Hepatic stellate cell (primary cell): ENCODE data around the gene AFAP1L2.

Experiments used
- DNase-seq: peaks from one replicate; pipeline ENCODE4 v3.0.0; 2011; ENCODE audit warnings: low spot score

Gene AFAP1L2

DNA sequence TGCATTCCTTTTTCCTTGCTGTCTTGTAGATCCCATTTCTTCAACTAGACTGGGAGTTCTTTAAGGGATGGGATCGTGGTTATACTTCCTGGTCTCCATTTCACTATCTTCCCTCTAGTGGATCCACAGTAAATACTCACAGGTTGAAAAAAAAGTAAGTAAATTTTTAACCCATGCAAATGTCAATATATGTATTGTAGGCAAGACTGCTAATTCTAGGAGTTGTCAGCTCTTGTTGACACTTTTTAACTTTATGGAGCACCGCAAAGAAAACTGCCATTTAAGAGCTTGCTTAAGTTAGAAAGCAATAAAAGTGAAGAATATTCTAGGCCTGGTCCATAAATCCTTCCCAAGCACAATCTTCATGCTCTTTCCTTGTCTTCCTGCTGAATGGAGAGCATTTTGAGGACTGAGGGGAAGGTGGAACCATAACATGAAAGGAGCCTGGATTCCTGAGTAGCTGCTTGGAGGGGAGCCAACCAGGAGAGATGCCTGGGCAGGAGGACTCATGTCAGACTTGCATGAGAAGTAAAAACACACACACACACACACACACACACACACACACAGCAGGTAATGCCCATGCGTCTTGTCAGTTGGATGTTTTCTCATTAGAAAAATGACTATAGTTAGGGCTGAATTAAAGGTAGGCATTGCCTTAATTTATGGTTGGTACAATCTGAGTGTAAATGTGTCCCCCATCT is 133.1 kb downstream of the AFAP1L2 start:
- no peak for DNase-seq

DNA sequence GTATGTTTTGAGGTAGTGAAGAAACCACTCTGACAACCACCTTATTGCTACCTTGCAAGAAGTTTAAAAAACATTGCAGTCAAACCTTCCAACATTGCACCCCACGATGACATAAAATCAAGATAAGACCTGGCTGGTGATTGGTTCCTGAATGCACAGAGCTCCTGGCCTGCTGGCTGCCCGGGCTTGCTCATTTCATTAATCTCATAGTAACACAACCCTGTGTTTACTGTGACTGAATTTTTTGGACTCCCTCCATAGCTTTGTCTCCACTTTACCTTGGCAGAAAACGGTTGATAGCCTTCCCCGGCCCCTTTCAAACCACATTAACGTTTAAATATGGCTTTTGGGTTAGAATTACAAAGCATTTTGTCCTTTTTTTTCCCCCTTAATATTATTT is 137.8 kb downstream of the AFAP1L2 start:
- DNase-seq, result no peak

DNA sequence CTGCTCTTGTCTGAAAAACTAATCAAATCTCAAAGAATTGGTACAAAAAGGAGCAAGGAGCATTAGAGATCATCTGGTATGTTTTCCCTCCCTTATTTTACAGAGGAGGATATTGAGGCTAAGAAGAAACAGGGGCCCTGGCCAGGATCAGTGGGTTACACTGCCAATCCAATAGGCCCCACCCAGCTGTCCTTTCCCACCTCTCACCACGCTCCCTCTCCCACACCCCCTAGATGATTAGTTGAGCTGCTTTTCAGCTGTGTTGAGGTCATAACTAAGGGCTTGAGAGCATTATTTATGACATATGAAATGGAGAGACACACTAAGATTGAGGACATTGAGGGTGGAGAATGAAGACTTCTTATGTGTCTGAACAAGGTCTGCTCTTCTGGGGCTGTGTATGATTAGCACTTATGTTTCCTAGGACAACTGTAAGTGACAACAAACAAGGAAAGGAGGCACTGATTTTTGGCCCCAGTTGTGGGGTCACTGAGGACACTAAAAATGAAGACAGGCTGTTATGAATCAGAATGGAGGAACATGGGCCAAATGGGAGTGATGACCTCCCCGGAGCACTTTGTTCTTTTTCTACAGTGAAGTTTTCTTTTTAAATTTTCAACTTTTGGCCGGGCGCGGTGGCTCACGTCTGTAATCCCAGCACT is 138.8 kb downstream of the AFAP1L2 start:
- DNase-seq, result no peak

GRCh38 chr10:114262496-114262895 is 141.8 kb downstream of the AFAP1L2 start:
- no peak for DNase-seq

DNA sequence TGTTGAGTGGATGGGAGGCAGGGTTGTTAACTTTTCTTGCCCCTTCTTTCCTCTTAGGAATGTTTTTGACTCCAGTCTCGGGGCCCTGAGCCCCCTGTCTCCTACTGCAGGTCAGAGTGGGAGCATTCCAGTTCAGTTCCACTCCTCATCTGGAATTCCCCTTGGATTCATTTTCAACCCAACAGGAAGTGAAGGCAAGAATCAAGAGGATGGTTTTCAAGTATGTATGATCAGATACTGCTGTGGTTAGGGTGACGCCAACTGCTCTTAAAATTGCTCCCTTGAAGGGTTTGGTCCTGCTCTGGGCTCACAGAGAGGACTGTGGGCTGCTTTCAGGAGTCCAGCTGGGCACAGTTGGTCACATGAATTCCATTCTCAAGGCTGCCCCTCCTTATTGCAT is 143.2 kb downstream of the AFAP1L2 start:
- DNase-seq, result peak; percentile 33

- DNase-seq, result no peak
These were observed 143.9 kb downstream of the AFAP1L2 start for GRCh38 chr10:114260366-114260765.

DNA sequence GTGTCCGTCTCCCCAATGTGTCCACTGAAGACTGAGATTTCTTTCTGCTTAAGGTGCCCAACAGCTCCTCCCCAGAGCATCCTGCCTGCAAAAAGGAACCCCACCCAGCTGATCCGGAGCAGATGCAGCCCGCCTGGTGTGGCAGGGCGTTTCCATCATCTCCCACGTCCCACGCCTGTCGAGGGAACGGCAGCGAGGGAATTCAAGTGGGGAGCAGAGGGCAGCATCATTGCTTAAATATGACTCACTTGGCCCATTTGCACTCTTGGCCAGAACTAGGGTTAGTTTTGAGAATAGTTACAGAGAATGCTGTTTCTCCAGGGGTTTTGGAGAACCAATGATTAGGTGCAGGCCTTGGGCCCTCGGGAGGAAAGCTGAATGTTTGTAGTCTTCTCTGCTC is 144.5 kb downstream of the AFAP1L2 start:
- no peak for DNase-seq

GRCh38 chr10:114258274-114258840 is 145.9 kb downstream of the AFAP1L2 start:
- no peak for DNase-seq

DNA sequence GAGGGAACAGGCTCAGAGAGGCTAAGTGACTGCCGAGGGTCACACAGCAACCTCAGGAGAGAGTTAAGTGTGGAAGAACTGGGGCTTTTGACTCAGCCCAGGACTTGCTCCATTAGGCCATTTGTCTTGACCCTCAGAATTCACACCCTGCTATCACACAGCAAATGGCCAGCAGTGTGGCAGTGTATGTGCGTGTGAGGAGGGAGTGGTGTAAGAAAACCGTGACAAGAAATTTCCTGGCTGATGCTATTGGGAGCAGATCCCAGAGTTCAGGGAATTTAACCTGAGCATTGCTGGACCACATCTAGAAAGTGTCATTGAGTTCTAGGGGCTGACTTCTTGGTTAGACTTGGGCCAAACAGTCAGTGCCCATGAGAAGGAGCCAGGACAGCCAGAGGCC is 146.8 kb downstream of the AFAP1L2 start:
- DNase-seq, result no peak

GRCh38 chr10:114256822-114257221 is 147.5 kb downstream of the AFAP1L2 start:
- DNase-seq, result no peak

DNA sequence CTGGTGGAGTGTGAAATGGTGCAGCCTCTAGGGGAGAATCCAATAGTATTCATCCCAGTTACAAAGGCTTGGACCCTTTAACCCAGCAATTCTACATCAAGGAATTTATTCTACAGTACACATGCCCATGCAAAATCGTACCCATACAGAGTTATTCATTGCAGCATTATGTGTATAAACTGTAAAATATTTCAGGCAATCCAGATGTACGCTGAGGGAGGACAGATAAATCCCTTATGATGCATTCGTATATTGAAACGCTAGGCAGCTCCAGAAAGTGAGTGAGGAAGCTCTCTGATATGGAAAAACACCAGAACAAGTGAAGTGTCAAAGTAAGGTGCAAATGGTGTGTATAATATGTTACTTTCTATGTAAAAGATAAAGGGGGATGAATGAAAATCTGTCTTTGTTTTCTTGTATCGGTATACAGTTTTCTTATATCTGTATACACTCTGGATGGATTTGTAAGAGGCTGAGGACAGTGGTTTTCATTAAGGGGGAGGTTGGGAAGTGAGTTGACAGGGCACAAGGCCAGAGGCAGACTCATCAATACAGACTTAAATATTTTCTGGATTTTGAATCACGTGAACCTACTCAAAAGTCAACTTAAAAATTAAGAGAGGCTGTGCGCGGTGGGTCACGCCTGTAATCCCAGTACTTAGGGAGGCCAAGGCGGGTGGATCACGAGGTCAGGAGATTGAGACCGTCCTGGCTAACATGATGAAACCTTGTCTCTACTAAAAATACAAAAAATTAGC is 148.1 kb downstream of the AFAP1L2 start:
- no peak for DNase-seq

DNA sequence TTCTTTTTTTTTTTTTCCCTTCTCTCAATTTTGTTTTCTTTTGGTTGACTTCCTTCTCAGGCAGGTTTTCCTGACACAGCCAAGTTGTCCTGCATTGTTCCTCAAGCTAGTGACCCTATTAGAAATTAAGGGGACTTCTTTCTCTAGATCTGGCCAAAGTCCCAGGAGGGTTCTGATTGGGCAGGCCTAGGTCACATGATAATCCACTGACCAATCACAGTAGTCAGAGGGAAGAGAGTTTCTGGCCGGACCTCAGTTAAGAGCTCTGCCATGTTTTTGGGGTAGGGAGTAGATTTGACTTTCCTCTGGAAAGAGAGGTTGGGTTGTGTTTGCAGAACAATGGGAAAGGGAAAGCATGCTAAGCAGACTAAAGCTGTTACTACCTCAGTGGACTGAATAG is 149.1 kb downstream of the AFAP1L2 start:
- DNase-seq, result no peak

GRCh38 chr10:114252883-114253282 is 151.4 kb downstream of the AFAP1L2 start:
- no peak for DNase-seq

DNA sequence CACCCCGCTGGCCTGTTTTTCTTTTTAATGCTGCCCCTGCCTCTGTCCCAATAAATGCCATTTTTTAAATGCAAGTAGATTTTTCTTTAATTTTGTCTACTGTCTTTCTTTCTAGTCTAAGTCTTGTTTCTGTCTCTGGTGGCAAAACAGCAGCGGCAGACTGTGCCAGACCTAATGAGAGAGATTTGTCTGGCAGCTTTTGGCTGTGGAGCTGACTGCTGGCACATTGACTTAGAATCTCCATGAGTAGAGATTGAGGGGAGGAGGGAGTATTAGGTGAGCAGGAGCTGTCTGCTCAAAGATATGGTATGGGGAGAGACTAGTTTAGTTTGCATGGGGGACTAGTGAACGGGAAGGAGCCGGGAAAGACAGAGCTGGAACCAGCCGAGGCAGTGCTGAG is 152.2 kb downstream of the AFAP1L2 start:
- no peak for DNase-seq

DNA sequence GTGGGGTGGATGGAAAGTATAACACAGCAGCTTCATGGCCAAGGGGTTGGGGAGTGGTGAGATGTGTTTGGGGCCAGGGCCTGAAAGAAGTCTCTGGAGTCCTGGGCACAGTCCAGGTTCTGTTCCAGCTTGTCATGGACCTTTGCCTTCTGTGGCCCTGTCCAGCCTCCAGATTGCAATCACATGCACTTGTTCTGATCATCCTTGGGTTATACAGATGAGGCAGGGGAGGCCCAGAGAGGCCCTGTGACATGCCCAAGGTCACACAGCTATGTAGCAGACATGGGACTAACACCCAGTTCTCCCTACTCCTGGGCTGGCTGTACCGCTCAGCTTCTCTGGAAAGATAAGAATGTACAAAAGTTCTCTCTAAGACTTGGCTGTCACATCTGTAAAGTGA is 153.6 kb downstream of the AFAP1L2 start:
- DNase-seq, result no peak

- no peak for DNase-seq
These were observed 154.1 kb downstream of the AFAP1L2 start for GRCh38 chr10:114250236-114250635.

DNA sequence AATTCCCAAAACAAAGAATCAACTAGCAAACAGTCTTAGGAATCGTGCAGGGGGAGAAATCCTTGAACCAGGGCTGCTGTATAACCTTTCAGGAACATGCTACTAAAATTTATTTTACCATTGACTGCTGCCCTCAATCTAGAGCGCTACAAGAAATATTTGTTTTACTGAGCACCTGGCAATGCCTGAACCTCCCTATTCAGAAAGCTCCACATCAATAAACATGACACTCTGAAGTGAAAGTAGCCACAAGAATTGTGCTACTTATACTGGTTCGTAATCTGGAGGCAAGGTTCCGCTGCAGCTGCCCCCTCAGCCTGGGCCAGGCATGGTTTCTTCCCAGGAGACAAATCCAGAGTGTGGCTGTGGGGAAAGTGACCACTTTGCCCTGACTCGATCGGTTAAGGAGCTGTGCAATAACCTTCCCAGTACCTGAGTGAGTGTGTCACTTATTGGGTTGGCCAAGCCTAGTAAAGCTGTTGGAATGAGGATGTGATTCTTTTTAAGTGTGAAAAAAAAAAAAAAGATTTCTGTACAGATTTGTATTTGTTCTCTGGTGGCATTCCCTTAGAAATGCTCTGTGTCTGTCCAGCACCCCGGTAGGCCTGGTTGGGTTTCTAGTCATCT is 157.5 kb downstream of the AFAP1L2 start:
- no peak for DNase-seq

- no peak for DNase-seq
These were observed 159.0 kb downstream of the AFAP1L2 start for GRCh38 chr10:114245121-114245791.
